Skeletal muscle tissue (tissue), 4 donors: ENCODE measurements around the gene ADAMTS9. TPM values are rescaled to one million over a fixed set of nuclear protein-coding genes. Genes with fewer than 3 reads are reported as not detected.

ENCODE experiments used
- H3K27ac ChIP-seq: one replicate; pipeline ENCODE4 v1.7.0; 2013; ENCODE audit warnings: mild to moderate bottlenecking, low read depth, low read length, inconsistent platforms
- H3K27me3 ChIP-seq, 3 donors: one replicate each; pipeline ENCODE4 v1.7.0; 2013; ENCODE audit warnings: low read length in 3 of 3; ENCODE audit not compliant: control insufficient read depth in 3 of 3, insufficient read depth in 3 of 3
- H3K36me3 ChIP-seq, 3 donors: one replicate each; pipeline ENCODE4 v1.7.0; 2013; ENCODE audit warnings: low read length in 3 of 3; ENCODE audit not compliant: control insufficient read depth in 3 of 3, insufficient read depth in 3 of 3
- H3K4me1 ChIP-seq, 3 donors: one replicate each; pipeline ENCODE4 v1.7.0; 2013; ENCODE audit warnings: low read length in 3 of 3, mild to moderate bottlenecking in 3 of 3; ENCODE audit not compliant: control insufficient read depth in 3 of 3, insufficient read depth in 3 of 3
- H3K4me3 ChIP-seq, 3 donors: one replicate each; pipeline ENCODE4 v1.7.0; 2013; ENCODE audit warnings: low read length in 3 of 3
- H3K9ac ChIP-seq, 3 donors: one replicate each; pipeline ENCODE4 v1.7.0; 2013; ENCODE audit warnings: low read length in 3 of 3, mild to moderate bottlenecking in 3 of 3, moderate library complexity in 2 of 3, low read depth in 1 of 3
- H3K9me3 ChIP-seq, 3 donors: one replicate each; pipeline ENCODE4 v1.7.0; 2013; ENCODE audit warnings: low read length in 3 of 3; ENCODE audit not compliant: control insufficient read depth in 3 of 3
- total RNA-seq: library from RNA; depleted of rRNA; stranded (reverse); fragments of >200 nt; gene quantifications from one replicate; pipeline ENCODE4 v1.2.3, GENCODE V29; 2014
- donor health status: Osteomylitis.

The ADAMTS9 gene
- total RNA-seq, 1 donor from 2014 or later, result 106 TPM

- Histone ChIP-seq H3K9me3 (no peaks in the 10 kb centered on the region), H3K27me3 (no peaks in the 10 kb centered on the region), H3K27ac (no peak overlapping the region), H3K4me1 (no peaks in the 10 kb centered on the region), H3K36me3 (peaks cover 4 to 29% (median 7%) of the 10 kb centered on the region in 3 donors), H3K4me3 (no peak overlapping the region), H3K9ac (no peak overlapping the region)
Measured at GRCh38 chr3:64658001-64658400, 29.8 kb downstream of the ADAMTS9 start.

GRCh38 chr3:64656544-64656943 is 31.3 kb downstream of the ADAMTS9 start:
- Histone ChIP-seq H3K4me3 (no peak overlapping the region), H3K9ac (no peak overlapping the region), H3K27me3 (no peaks in the 10 kb centered on the region), H3K27ac (no peak overlapping the region), H3K9me3 (no peaks in the 10 kb centered on the region), H3K4me1 (peaks cover 0 to 3% (median 0%) of the 10 kb centered on the region in 3 donors), H3K36me3 (peaks cover 4 to 29% (median 7%) of the 10 kb centered on the region in 3 donors)

GRCh38 chr3:64655160-64655559 is 32.6 kb downstream of the ADAMTS9 start:
- Histone ChIP-seq H3K4me3 (no peak overlapping the region), H3K27ac (no peak overlapping the region), H3K36me3 (peaks cover 4 to 29% (median 12%) of the 10 kb centered on the region in 3 donors), H3K9ac (no peak overlapping the region), H3K27me3 (no peaks in the 10 kb centered on the region), H3K4me1 (peaks cover 0 to 4% (median 0%) of the 10 kb centered on the region in 3 donors), H3K9me3 (no peaks in the 10 kb centered on the region)

GRCh38 chr3:64654013-64654412 is 33.8 kb downstream of the ADAMTS9 start:
- Histone ChIP-seq H3K27ac (no peak overlapping the region), H3K27me3 (no peaks in the 10 kb centered on the region), H3K9me3 (no peaks in the 10 kb centered on the region), H3K9ac (no peak overlapping the region), H3K4me1 (peaks cover 0 to 4% (median 0%) of the 10 kb centered on the region in 3 donors), H3K36me3 (peaks cover 9 to 32% (median 22%) of the 10 kb centered on the region in 3 donors), H3K4me3 (no peak overlapping the region)

- no peak overlapping the region for H3K4me3 ChIP-seq
- no peaks in the 10 kb centered on the region for H3K9me3 ChIP-seq
- H3K27ac ChIP-seq, result no peak overlapping the region
- H3K36me3 ChIP-seq, result peaks cover 9 to 29% (median 26%) of the 10 kb centered on the region in 3 donors
- H3K4me1 ChIP-seq, result peaks cover 0 to 4% (median 0%) of the 10 kb centered on the region in 3 donors
- no peak overlapping the region for H3K9ac ChIP-seq
- H3K27me3 ChIP-seq, result no peaks in the 10 kb centered on the region
Measured at GRCh38 chr3:64653101-64653500, 34.7 kb downstream of the ADAMTS9 start.

GRCh38 chr3:64651741-64652241 is 36.0 kb downstream of the ADAMTS9 start:
- no peak overlapping the region for H3K9ac ChIP-seq
- H3K27ac ChIP-seq, result no peak overlapping the region
- H3K36me3 ChIP-seq, result peaks cover 9 to 34% (median 27%) of the 10 kb centered on the region in 3 donors
- H3K4me3 ChIP-seq, result no peak overlapping the region
- no peaks in the 10 kb centered on the region for H3K9me3 ChIP-seq
- H3K4me1 ChIP-seq, result peaks cover 0 to 4% (median 0%) of the 10 kb centered on the region in 3 donors
- H3K27me3 ChIP-seq, result no peaks in the 10 kb centered on the region

- no peak overlapping the region for H3K9ac ChIP-seq
- H3K9me3 ChIP-seq, result no peaks in the 10 kb centered on the region
- H3K27me3 ChIP-seq, result no peaks in the 10 kb centered on the region
- no peak overlapping the region for H3K4me3 ChIP-seq
- H3K4me1 ChIP-seq, result peaks cover 0 to 4% (median 0%) of the 10 kb centered on the region in 3 donors
- peaks cover 9 to 34% (median 24%) of the 10 kb centered on the region in 3 donors for H3K36me3 ChIP-seq
- no peak overlapping the region for H3K27ac ChIP-seq
Measured at GRCh38 chr3:64651303-64651702, 36.5 kb downstream of the ADAMTS9 start.

GRCh38 chr3:64650715-64651114 is 37.1 kb downstream of the ADAMTS9 start:
- Histone ChIP-seq H3K9me3 (no peaks in the 10 kb centered on the region), H3K9ac (no peak overlapping the region), H3K4me1 (peaks cover 0 to 4% (median 0%) of the 10 kb centered on the region in 3 donors), H3K36me3 (peaks cover 11 to 33% (median 24%) of the 10 kb centered on the region in 3 donors), H3K27me3 (no peaks in the 10 kb centered on the region), H3K4me3 (no peak overlapping the region), H3K27ac (peak overlapping the region; percentile 29)

GRCh38 chr3:64650096-64650622 is 37.6 kb downstream of the ADAMTS9 start:
- H3K4me1 ChIP-seq, result peaks cover 0 to 4% (median 0%) of the 10 kb centered on the region in 3 donors
- H3K27me3 ChIP-seq, result no peaks in the 10 kb centered on the region
- no peaks in the 10 kb centered on the region for H3K9me3 ChIP-seq
- H3K36me3 ChIP-seq, result peaks cover 11 to 28% (median 18%) of the 10 kb centered on the region in 3 donors
- peak overlapping the region; percentile 29 for H3K27ac ChIP-seq
- no peak overlapping the region for H3K9ac ChIP-seq
- H3K4me3 ChIP-seq, result no peak overlapping the region
